GM12875 (cell line): Measurements from ENCODE around the gene FAM98A.
A peak's percentile ranks its signal among the peaks of the same experiment; 100 is the strongest.

ENCODE experiments used
- H3K4me3 ChIP-seq: one replicate; pipeline ENCODE4 v1.5.1; 2011; ENCODE audit warnings: low read depth, low read length, control low read depth
- CTCF ChIP-seq: IDR thresholded peaks from 2 replicates; pipeline ENCODE4 v1.5.1; 2011; ENCODE audit warnings: low read depth, mild to moderate bottlenecking, control low read depth, inconsistent platforms, low read length, moderate library complexity, borderline replicate concordance; ENCODE audit not compliant: insufficient read depth

The FAM98A gene

GRCh38 chr2:33598561-33599174 is 431 bp downstream of the FAM98A start:
- H3K4me3 ChIP-seq: peak overlapping the region; percentile 91
- no peak for TF ChIP-seq CTCF

GRCh38 chr2:33597026-33597425 is 2.1 kb downstream of the FAM98A start:
- no peak for TF ChIP-seq CTCF
- no peak overlapping the region for H3K4me3 ChIP-seq

GRCh38 chr2:33595385-33595784 is 3.7 kb downstream of the FAM98A start:
- TF ChIP-seq CTCF: no peak
- H3K4me3 ChIP-seq: no peak overlapping the region

GRCh38 chr2:33589444-33589843 is 9.7 kb downstream of the FAM98A start:
- TF ChIP-seq CTCF: no peak
- H3K4me3 ChIP-seq: no peak overlapping the region

GRCh38 chr2:33588232-33588631 is 10.9 kb downstream of the FAM98A start:
- no peak overlapping the region for H3K4me3 ChIP-seq
- no peak for TF ChIP-seq CTCF

- TF ChIP-seq CTCF: no peak
- no peak overlapping the region for H3K4me3 ChIP-seq
These were observed 12.3 kb downstream of the FAM98A start for GRCh38 chr2:33586766-33587165.

GRCh38 chr2:33583194-33583938 is 15.7 kb downstream of the FAM98A start:
- H3K4me3 ChIP-seq: no peak overlapping the region
- peak; percentile 69; the same call in 1 of the 2 replicates for TF ChIP-seq CTCF
